ENCODE data around the gene PCBP3.

DNA sequence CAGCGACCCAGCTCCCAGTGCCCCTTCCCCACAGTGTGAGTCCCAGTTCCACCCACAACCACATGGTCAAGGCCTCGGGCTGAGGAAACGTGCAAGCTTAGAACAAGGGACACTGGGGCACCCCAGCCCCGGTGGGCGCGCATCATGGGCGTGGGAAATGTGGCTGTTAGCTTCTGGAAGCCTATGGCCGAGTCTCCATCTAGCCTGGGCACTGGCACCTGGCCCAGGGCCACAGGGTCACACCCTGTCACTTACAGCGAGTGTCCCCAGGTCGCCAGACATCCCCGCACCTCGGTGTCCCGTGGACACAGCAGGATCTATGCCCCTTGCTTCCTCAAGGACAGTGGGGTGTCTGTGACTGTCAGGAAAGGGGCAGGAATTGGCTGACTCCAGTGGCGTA, 301.1 kb downstream of the PCBP3 start:
- TF ChIP-seq EGR1 (IDR thresholded peaks at IDR 0.05; ENCODE audit: borderline replicate concordance in 1 of 2, low read depth in 2 of 2, low read length in 2 of 2) (no peak), NFYA (IDR thresholded peaks at IDR 0.05; ENCODE audit: borderline replicate concordance, low read depth, low read length) (no peak), ESRRA (IDR thresholded peaks at IDR 0.05; ENCODE audit: low read length) (no peak), MYC (IDR thresholded peaks at IDR 0.05; ENCODE audit: insufficient read depth, insufficient read length, insufficient replicate concordance, low read length, severe bottlenecking) (no peak), FOS (IDR thresholded peaks at IDR 0.05; ENCODE audit: borderline replicate concordance, extremely low read depth, insufficient read length) (no peak), EZH2 (IDR thresholded peaks at IDR 0.05; ENCODE audit: borderline replicate concordance, control insufficient read depth, low read depth, low read length) (no peak), GATAD2B (conservative IDR thresholded peaks at IDR 0.05; ENCODE audit: low read depth) (no peak), EP300 (IDR thresholded peaks at IDR 0.05; ENCODE audit: borderline replicate concordance in 1 of 2, control insufficient read depth in 1 of 2, low read depth in 2 of 2, low read length in 2 of 2) (no peak)
- TF ChIP-seq, protein P1, sequence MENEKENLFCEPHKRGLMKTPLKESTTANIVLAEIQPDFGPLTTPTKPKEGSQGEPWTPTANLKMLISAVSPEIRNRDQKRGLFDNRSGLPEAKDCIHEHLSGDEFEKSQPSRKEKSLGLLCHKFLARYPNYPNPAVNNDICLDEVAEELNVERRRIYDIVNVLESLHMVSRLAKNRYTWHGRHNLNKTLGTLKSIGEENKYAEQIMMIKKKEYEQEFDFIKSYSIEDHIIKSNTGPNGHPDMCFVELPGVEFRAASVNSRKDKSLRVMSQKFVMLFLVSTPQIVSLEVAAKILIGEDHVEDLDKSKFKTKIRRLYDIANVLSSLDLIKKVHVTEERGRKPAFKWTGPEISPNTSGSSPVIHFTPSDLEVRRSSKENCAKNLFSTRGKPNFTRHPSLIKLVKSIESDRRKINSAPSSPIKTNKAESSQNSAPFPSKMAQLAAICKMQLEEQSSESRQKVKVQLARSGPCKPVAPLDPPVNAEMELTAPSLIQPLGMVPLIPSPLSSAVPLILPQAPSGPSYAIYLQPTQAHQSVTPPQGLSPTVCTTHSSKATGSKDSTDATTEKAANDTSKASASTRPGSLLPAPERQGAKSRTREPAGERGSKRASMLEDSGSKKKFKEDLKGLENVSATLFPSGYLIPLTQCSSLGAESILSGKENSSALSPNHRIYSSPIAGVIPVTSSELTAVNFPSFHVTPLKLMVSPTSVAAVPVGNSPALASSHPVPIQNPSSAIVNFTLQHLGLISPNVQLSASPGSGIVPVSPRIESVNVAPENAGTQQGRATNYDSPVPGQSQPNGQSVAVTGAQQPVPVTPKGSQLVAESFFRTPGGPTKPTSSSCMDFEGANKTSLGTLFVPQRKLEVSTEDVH (IDR thresholded peaks at IDR 0.05; ENCODE audit: low read depth, partially characterized antibody): no peak
- TF ChIP-seq, protein P2, sequence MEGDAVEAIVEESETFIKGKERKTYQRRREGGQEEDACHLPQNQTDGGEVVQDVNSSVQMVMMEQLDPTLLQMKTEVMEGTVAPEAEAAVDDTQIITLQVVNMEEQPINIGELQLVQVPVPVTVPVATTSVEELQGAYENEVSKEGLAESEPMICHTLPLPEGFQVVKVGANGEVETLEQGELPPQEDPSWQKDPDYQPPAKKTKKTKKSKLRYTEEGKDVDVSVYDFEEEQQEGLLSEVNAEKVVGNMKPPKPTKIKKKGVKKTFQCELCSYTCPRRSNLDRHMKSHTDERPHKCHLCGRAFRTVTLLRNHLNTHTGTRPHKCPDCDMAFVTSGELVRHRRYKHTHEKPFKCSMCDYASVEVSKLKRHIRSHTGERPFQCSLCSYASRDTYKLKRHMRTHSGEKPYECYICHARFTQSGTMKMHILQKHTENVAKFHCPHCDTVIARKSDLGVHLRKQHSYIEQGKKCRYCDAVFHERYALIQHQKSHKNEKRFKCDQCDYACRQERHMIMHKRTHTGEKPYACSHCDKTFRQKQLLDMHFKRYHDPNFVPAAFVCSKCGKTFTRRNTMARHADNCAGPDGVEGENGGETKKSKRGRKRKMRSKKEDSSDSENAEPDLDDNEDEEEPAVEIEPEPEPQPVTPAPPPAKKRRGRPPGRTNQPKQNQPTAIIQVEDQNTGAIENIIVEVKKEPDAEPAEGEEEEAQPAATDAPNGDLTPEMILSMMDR (IDR thresholded peaks at IDR 0.05 in 2 of 3, conservative IDR thresholded peaks at IDR 0.05 in 1 of 3; ENCODE audit: control insufficient read depth in 2 of 3, extremely low read depth in 1 of 3, insufficient read depth in 1 of 3, low read depth in 3 of 3, low read length in 3 of 3): no peak
- TF ChIP-seq, protein P3, sequence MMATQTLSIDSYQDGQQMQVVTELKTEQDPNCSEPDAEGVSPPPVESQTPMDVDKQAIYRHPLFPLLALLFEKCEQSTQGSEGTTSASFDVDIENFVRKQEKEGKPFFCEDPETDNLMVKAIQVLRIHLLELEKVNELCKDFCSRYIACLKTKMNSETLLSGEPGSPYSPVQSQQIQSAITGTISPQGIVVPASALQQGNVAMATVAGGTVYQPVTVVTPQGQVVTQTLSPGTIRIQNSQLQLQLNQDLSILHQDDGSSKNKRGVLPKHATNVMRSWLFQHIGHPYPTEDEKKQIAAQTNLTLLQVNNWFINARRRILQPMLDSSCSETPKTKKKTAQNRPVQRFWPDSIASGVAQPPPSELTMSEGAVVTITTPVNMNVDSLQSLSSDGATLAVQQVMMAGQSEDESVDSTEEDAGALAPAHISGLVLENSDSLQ (IDR thresholded peaks at IDR 0.05): no peak
- TF ChIP-seq, protein P4, sequence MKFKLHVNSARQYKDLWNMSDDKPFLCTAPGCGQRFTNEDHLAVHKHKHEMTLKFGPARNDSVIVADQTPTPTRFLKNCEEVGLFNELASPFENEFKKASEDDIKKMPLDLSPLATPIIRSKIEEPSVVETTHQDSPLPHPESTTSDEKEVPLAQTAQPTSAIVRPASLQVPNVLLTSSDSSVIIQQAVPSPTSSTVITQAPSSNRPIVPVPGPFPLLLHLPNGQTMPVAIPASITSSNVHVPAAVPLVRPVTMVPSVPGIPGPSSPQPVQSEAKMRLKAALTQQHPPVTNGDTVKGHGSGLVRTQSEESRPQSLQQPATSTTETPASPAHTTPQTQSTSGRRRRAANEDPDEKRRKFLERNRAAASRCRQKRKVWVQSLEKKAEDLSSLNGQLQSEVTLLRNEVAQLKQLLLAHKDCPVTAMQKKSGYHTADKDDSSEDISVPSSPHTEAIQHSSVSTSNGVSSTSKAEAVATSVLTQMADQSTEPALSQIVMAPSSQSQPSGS (IDR thresholded peaks at IDR 0.05; ENCODE audit: low read length): no peak

Data from GM12878 (cell line).